Neural crest cell (in vitro differentiated cells): ENCODE data around the gene KLHL22. TPM values are rescaled to one million over a fixed set of nuclear protein-coding genes. Genes with fewer than 3 reads are reported as not detected.

ENCODE experiments used
- DNase-seq: peaks from one replicate; pipeline ENCODE4 v3.0.0; 2021; ENCODE audit warnings: low read depth, mixed read lengths, low spot score
- H3K27ac Mint-ChIP-seq: one replicate; pipeline ENCODE4 v1.8.0; 2021; ENCODE audit warnings: mild to moderate bottlenecking, mixed read lengths; ENCODE audit not compliant: unreplicated experiment
- H3K27me3 Mint-ChIP-seq: 2 replicates; pipeline ENCODE4 v1.8.0; 2021; ENCODE audit warnings: low read depth, mild to moderate bottlenecking, mixed read lengths
- H3K36me3 Mint-ChIP-seq: 2 replicates; pipeline ENCODE4 v1.8.0; 2021; ENCODE audit warnings: low read depth, mild to moderate bottlenecking, mixed read lengths
- H3K4me1 Mint-ChIP-seq: 2 replicates; pipeline ENCODE4 v1.8.0; 2021; ENCODE audit warnings: mixed read lengths
- H3K4me3 Mint-ChIP-seq: one replicate; pipeline ENCODE4 v1.8.0; 2021; ENCODE audit warnings: mild to moderate bottlenecking, mixed read lengths
- H3K9me3 Mint-ChIP-seq: 2 replicates; pipeline ENCODE4 v1.8.0; 2021; ENCODE audit warnings: mixed read lengths
- CTCF ChIP-seq: fragments of 200-600 bp; sonication (generic); conservative IDR thresholded peaks from 2 replicates; pipeline ENCODE4 v1.5.0; 2021; ENCODE audit warnings: antibody characterized with exemption, mild to moderate bottlenecking
- total RNA-seq: library from RNA; stranded (reverse); gene quantifications from 2 replicates; pipeline ENCODE4 v1.2.1, GENCODE V29; 2021

The KLHL22 gene
- total RNA-seq, 1 donor from 2014 or later: 48.9 TPM

GRCh38 chr22:20459152-20459542 lies 36.4 kb downstream of the KLHL22 start:
- DNase-seq: no peak
- no peak overlapping the region for H3K4me3 Mint-ChIP-seq
- H3K27ac Mint-ChIP-seq: peak overlapping the region; percentile 79
- H3K4me1 Mint-ChIP-seq: peaks cover 26% of the 10 kb centered on the region
- no peaks in the 10 kb centered on the region for H3K9me3 Mint-ChIP-seq
- H3K27me3 Mint-ChIP-seq: no peaks in the 10 kb centered on the region
- TF ChIP-seq CTCF: no peak
- peaks cover 10% of the 10 kb centered on the region for H3K36me3 Mint-ChIP-seq

GRCh38 chr22:20458530-20459151 lies 37.0 kb downstream of the KLHL22 start:
- no peak for TF ChIP-seq CTCF
- no peak overlapping the region for H3K27ac Mint-ChIP-seq
- peaks cover 26% of the 10 kb centered on the region for H3K4me1 Mint-ChIP-seq
- peaks cover 10% of the 10 kb centered on the region for H3K36me3 Mint-ChIP-seq
- H3K27me3 Mint-ChIP-seq: no peaks in the 10 kb centered on the region
- no peaks in the 10 kb centered on the region for H3K9me3 Mint-ChIP-seq
- H3K4me3 Mint-ChIP-seq: peak overlapping the region; percentile 12
- no peak for DNase-seq

- no peak for TF ChIP-seq CTCF
- peaks cover 26% of the 10 kb centered on the region for H3K4me1 Mint-ChIP-seq
- no peaks in the 10 kb centered on the region for H3K27me3 Mint-ChIP-seq
- no peaks in the 10 kb centered on the region for H3K9me3 Mint-ChIP-seq
- no peak overlapping the region for H3K4me3 Mint-ChIP-seq
- DNase-seq: no peak
- H3K27ac Mint-ChIP-seq: no peak overlapping the region
- peaks cover 10% of the 10 kb centered on the region for H3K36me3 Mint-ChIP-seq
Observed at GRCh38 chr22:20457506-20458240, 37.9 kb downstream of the KLHL22 start.

- DNase-seq: no peak
- peak overlapping the region; percentile 0 for H3K4me3 Mint-ChIP-seq
- H3K9me3 Mint-ChIP-seq: no peaks in the 10 kb centered on the region
- TF ChIP-seq CTCF: no peak
- H3K27ac Mint-ChIP-seq: peak overlapping the region; percentile 87
- peaks cover 10% of the 10 kb centered on the region for H3K36me3 Mint-ChIP-seq
- no peaks in the 10 kb centered on the region for H3K27me3 Mint-ChIP-seq
- H3K4me1 Mint-ChIP-seq: peaks cover 26% of the 10 kb centered on the region
Observed at GRCh38 chr22:20456722-20457076, 38.9 kb downstream of the KLHL22 start.

GRCh38 chr22:20456064-20456721 lies 39.4 kb downstream of the KLHL22 start:
- Mint-ChIP-seq H3K4me3 (peak overlapping the region; percentile 0), H3K27ac (peak overlapping the region; percentile 87), H3K4me1 (peaks cover 26% of the 10 kb centered on the region), H3K36me3 (peaks cover 13% of the 10 kb centered on the region), H3K9me3 (no peaks in the 10 kb centered on the region), H3K27me3 (no peaks in the 10 kb centered on the region)
- TF ChIP-seq CTCF: peak; percentile 90
- peak; percentile 72 for DNase-seq
